ENCODE results near the gene GID8.

- peak; percentile 73 for TF ChIP-seq CTCF (IDR thresholded peaks at IDR 0.05)
- no peak for TF ChIP-seq EZH2 (IDR thresholded peaks at IDR 0.05)
- no peak for TF ChIP-seq EZH2phosphoT487 (IDR thresholded peaks at IDR 0.05)
Measured at GRCh38 chr20:62900052-62900691, 37.8 kb upstream of the GID8 start.

Data from neural progenitor cell (in vitro differentiated cells).